ENCODE results near the gene TMEM14A. TPM values are rescaled to one million over a fixed set of nuclear protein-coding genes. Genes with fewer than 3 reads are reported as not detected.

Gene TMEM14A
- total RNA-seq, 2 experiments from 2014 or later: 3.4 TPM

DNA sequence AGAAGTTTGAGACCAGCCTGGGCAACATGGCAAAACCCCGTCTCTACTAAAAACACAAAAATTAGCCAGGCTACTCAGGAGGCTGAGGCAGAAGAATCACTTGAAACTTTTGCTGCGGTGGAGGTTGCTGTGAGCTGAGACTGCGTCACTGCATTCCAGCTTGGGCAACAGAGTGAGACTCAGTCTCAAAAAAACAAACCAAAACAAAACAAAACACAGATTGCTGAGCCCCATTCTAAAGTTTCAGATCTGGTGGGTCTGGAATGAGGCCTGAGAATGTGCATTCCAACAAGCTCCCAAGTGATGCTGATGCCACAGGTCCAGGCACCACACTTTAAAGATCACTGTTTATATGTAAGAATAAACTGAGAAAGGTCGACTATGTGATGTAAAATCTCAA lies 24.9 kb upstream of the TMEM14A start:
- Mint-ChIP-seq H3K9me3 (no peaks in the 10 kb centered on the region), H3K4me3 (no peak overlapping the region), H3K36me3 (ENCODE audit: low read depth) (no peaks in the 10 kb centered on the region), H3K4me1 (ENCODE audit: low read depth) (no peaks in the 10 kb centered on the region), H3K27ac (no peak overlapping the region), H3K27me3 (peaks cover 6% of the 10 kb centered on the region)
- no peaks in the 10 kb centered on the region for H3K36me3 ChIP-seq (ENCODE audit: insufficient read depth, low read length)
- H3K4me3 ChIP-seq (ENCODE audit: low read length): no peak overlapping the region
- intact Hi-C loops (cut with DNase I, micrococcal nuclease): no loop called here
- peaks cover 0 to 2% of the 10 kb centered on the region in 2 experiments for H3K27me3 ChIP-seq (ENCODE audit: control insufficient read depth in 1 of 2, insufficient read depth in 2 of 2, low read length in 2 of 2)
- DNase-seq: no peak
- ChIA-PET CTCF (no interaction called here), POLR2A (no interaction called here)
- no peaks in the 10 kb centered on the region for H3K9me3 ChIP-seq (ENCODE audit: control insufficient read depth in 1 of 2, insufficient read depth in 1 of 2, low read length in 2 of 2)
- no peak overlapping the region for H3K27ac ChIP-seq (ENCODE audit: low read depth in 1 of 2, low read length in 2 of 2)
- ATAC-seq (ENCODE audit: poor library complexity): no peak
- TF ChIP-seq CTCF (IDR thresholded peaks at IDR 0.05): no peak
- no peaks in the 10 kb centered on the region for H3K4me1 ChIP-seq (ENCODE audit: insufficient read depth, low read length)

- H3K9me3 Mint-ChIP-seq: no peaks in the 10 kb centered on the region
- DNase-seq: no peak
- H3K4me3 ChIP-seq (ENCODE audit: low read length): no peak overlapping the region
- peaks cover 9% of the 10 kb centered on the region for H3K27me3 Mint-ChIP-seq
- intact Hi-C loops (cut with DNase I, micrococcal nuclease): no loop called here
- peaks cover 5% of the 10 kb centered on the region for H3K4me1 Mint-ChIP-seq (ENCODE audit: low read depth)
- H3K27ac Mint-ChIP-seq: no peak overlapping the region
- no peaks in the 10 kb centered on the region for H3K4me1 ChIP-seq (ENCODE audit: insufficient read depth, low read length)
- H3K27ac ChIP-seq (ENCODE audit: low read depth in 1 of 2, low read length in 2 of 2): no peak overlapping the region
- H3K9me3 ChIP-seq (ENCODE audit: control insufficient read depth in 1 of 2, insufficient read depth in 1 of 2, low read length in 2 of 2): no peaks in the 10 kb centered on the region
- H3K36me3 ChIP-seq (ENCODE audit: insufficient read depth, low read length): no peaks in the 10 kb centered on the region
- ChIA-PET POLR2A (no interaction called here), CTCF (interaction anchor here (0.6 kb wide), 1 partner anchor 55 kb away, joined by 5 read pairs; no protein-coding TSS in a partner anchor)
- TF ChIP-seq CTCF (IDR thresholded peaks at IDR 0.05): no peak
- no peak overlapping the region for H3K4me3 Mint-ChIP-seq
- no peak for ATAC-seq (ENCODE audit: poor library complexity)
- no peaks in the 10 kb centered on the region for H3K36me3 Mint-ChIP-seq (ENCODE audit: low read depth)
- H3K27me3 ChIP-seq (ENCODE audit: control insufficient read depth in 1 of 2, insufficient read depth in 2 of 2, low read length in 2 of 2): peaks cover 0 to 2% of the 10 kb centered on the region in 2 experiments
Observed at GRCh38 chr6:52647199-52647598, 23.7 kb upstream of the TMEM14A start.

GRCh38 chr6:52649536-52650160 lies 21.3 kb upstream of the TMEM14A start:
- Histone ChIP-seq H3K27me3 (ENCODE audit: control insufficient read depth in 1 of 2, insufficient read depth in 2 of 2, low read length in 2 of 2) (peaks cover 0 to 2% of the 10 kb centered on the region in 2 experiments), H3K36me3 (ENCODE audit: insufficient read depth, low read length) (no peaks in the 10 kb centered on the region), H3K27ac (ENCODE audit: low read depth in 1 of 2, low read length in 2 of 2) (no peak overlapping the region), H3K4me1 (ENCODE audit: insufficient read depth, low read length) (no peaks in the 10 kb centered on the region), H3K4me3 (ENCODE audit: low read length) (no peak overlapping the region), H3K9me3 (ENCODE audit: control insufficient read depth in 1 of 2, insufficient read depth in 1 of 2, low read length in 2 of 2) (no peaks in the 10 kb centered on the region)
- no peak for TF ChIP-seq CTCF (IDR thresholded peaks at IDR 0.05)
- peaks cover 23% of the 10 kb centered on the region for H3K27me3 Mint-ChIP-seq
- H3K27ac Mint-ChIP-seq: no peak overlapping the region
- H3K36me3 Mint-ChIP-seq (ENCODE audit: low read depth): no peaks in the 10 kb centered on the region
- CTCF ChIA-PET: interaction anchor here (1.3 kb wide), 1 partner anchor 14 kb away, joined by 4 read pairs; no protein-coding TSS in a partner anchor
- intact Hi-C loops (cut with DNase I, micrococcal nuclease): loop anchor here in 1 of 2 experiments (5.0 kb wide), 1 partner anchor 77 kb away; no protein-coding TSS in a partner anchor
- no peak overlapping the region for H3K4me3 Mint-ChIP-seq
- DNase-seq: no peak
- peaks cover 6% of the 10 kb centered on the region for H3K4me1 Mint-ChIP-seq (ENCODE audit: low read depth)
- no peaks in the 10 kb centered on the region for H3K9me3 Mint-ChIP-seq
- POLR2A ChIA-PET: no interaction called here
- no peak for ATAC-seq (ENCODE audit: poor library complexity)
